Suppressor macrophage treated with lipopolysaccharide for 4 hours (primary cell): ENCODE measurements around the gene HINT1.

Experiments used
- DNase-seq: peaks from one replicate; pipeline ENCODE4 v3.0.0-alpha.2; 2020

HINT1 gene

GRCh38 chr5:131109540-131110255, 55.4 kb downstream of the HINT1 start:
- peak; percentile 56 for DNase-seq
